Measurements from ENCODE around the gene DCAF11. TPM values are rescaled to one million over a fixed set of nuclear protein-coding genes. Genes with fewer than 3 reads are reported as not detected.
A peak's percentile ranks its signal among the peaks of the same experiment; 100 is the strongest.

DCAF11 gene
- total and polyA plus RNA-seq, 7 donors, result 34.7 to 73.5 (median 66.4) TPM

DNA sequence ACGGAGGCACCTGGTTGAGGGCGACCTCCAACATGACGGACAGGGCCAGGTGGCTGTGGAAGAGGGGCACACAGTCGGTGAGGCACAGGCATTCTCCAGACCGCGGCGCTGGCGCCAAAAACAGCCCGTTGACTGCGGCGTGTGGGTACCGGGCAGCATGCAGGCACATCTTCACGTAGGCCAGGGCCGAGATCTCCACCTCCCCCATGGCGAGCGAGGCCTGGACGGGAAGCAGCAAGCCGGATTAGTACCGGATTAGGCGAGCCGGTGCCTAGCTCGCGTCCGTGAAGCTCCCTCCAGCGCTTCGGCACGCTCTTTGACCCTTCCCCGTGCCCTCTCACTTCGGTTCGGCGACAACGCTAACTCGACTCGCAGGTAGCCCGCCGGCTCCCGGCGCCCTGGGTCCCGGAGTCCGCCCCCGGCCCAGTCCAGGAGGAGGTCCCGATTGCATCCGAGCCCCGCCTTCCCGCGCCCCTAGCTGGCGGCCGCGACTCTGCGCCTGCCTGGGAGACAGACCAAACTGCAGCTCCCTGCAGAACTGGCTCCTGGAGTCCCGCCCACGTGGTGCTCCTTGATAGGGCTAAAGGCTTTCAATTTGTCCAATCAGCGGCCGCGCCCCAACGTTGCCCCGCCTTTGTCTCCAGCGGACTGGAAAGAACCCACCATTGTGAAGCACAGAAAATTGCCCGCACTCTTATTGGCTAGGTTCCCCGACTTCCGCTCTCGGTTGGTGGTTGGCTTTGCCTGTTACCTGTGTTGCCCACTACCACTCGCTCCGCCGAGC, 26.7 kb downstream of the DCAF11 start, which contains the start of gene EMC9:
Gene EMC9, minus strand, starts transcription at position 495 of the 784 bp plus-strand sequence. Its CDS starts 287 bp downstream, at position 208.
- Histone ChIP-seq H3K4me1 (peaks cover 66% of the 10 kb centered on the region), H3K27ac (peak within 1 kb of the TSS; percentile 88), H3K36me3 (ENCODE audit: insufficient read depth in 1 of 2, low read depth in 1 of 2) (peaks cover 0 to 40% of the 10 kb centered on the region in 2 donors), H3K27me3 (ENCODE audit: insufficient read depth in 3 of 3, low read length in 2 of 3) (no peaks in the 10 kb centered on the region), H3K4me3 (peak within 1 kb of the TSS; percentile 78), H3K9me3 (no peaks in the 10 kb centered on the region)
- intact Hi-C loops (cut with DNase I), result no loop called here
- DNase-seq, result peak; percentile 100
- 0% methylated on average over 58 to 65 of the region's 65 CpGs for WGBS, 3 donors
- TF ChIP-seq, protein P1, sequence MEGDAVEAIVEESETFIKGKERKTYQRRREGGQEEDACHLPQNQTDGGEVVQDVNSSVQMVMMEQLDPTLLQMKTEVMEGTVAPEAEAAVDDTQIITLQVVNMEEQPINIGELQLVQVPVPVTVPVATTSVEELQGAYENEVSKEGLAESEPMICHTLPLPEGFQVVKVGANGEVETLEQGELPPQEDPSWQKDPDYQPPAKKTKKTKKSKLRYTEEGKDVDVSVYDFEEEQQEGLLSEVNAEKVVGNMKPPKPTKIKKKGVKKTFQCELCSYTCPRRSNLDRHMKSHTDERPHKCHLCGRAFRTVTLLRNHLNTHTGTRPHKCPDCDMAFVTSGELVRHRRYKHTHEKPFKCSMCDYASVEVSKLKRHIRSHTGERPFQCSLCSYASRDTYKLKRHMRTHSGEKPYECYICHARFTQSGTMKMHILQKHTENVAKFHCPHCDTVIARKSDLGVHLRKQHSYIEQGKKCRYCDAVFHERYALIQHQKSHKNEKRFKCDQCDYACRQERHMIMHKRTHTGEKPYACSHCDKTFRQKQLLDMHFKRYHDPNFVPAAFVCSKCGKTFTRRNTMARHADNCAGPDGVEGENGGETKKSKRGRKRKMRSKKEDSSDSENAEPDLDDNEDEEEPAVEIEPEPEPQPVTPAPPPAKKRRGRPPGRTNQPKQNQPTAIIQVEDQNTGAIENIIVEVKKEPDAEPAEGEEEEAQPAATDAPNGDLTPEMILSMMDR (IDR thresholded peaks at IDR 0.05), result peak; percentile 55
- ATAC-seq, result peak; percentile 91 to 93 (median 92)

DNA sequence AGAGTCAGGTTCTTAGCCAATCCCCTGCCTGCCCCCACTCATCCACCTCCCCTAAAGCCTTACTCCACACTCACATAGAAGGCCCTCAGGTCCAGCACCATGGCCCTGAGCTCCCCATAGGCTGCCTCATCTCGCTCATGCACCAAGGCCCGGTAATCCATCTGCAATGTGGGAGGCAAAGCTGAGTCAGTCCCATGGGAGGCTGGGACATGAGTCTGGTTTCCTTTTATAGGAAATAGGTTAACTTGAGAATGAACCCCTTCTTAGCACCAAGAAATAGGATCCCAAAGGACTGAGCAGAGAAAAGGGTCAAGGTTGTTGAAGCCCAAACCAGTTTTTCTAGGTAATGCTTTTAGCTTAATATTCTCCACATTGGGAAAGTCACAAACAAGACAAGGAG, 28.9 kb downstream of the DCAF11 start:
- H3K4me3 ChIP-seq, result no peak overlapping the region
- H3K9me3 ChIP-seq, result no peaks in the 10 kb centered on the region
- peaks cover 56% of the 10 kb centered on the region for H3K4me1 ChIP-seq
- intact Hi-C loops (cut with DNase I), result no loop called here
- no peaks in the 10 kb centered on the region for H3K27me3 ChIP-seq (ENCODE audit: insufficient read depth in 3 of 3, low read length in 2 of 3)
- DNase-seq, result no peak
- H3K27ac ChIP-seq, result peak overlapping the region; percentile 46
- TF ChIP-seq, protein P1 (IDR thresholded peaks at IDR 0.05), result no peak
- ATAC-seq, result no peak
- 39 to 72% (median 48%) methylated on average over 2 of the region's 2 CpGs for WGBS, 3 donors
- peaks cover 0 to 27% of the 10 kb centered on the region in 2 donors for H3K36me3 ChIP-seq (ENCODE audit: insufficient read depth in 1 of 2, low read depth in 1 of 2)

DNA sequence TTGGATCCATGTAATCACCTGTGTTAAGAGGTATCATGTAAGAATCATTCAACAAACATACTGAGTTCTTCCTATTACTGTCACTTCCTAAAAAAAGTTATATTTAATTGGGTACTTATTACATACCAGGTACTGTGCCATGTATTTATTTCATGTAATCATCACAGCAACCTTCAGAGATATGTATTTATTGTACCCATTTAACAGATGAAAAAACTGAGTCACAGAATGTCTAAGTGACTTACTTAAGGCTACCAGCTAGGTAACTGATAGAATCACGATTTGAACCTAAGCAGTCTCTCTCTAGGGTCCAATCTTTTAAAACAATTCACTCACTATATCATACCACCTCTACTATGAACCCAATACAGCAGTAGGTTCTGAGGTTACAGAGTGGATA, 29.9 kb downstream of the DCAF11 start:
- no peak overlapping the region for H3K27ac ChIP-seq
- no peaks in the 10 kb centered on the region for H3K9me3 ChIP-seq
- DNase-seq (no peak), ATAC-seq (no peak)
- 87 to 97% (median 92%) methylated on average over 1 of the region's 1 CpG for WGBS, 3 donors
- H3K4me3 ChIP-seq, result no peak overlapping the region
- no peaks in the 10 kb centered on the region for H3K27me3 ChIP-seq (ENCODE audit: insufficient read depth in 3 of 3, low read length in 2 of 3)
- TF ChIP-seq, protein P1 (IDR thresholded peaks at IDR 0.05), result no peak
- H3K36me3 ChIP-seq (ENCODE audit: insufficient read depth in 1 of 2, low read depth in 1 of 2), result peaks cover 0 to 27% of the 10 kb centered on the region in 2 donors
- intact Hi-C loops (cut with DNase I), result no loop called here
- H3K4me1 ChIP-seq, result peaks cover 49% of the 10 kb centered on the region

DNA sequence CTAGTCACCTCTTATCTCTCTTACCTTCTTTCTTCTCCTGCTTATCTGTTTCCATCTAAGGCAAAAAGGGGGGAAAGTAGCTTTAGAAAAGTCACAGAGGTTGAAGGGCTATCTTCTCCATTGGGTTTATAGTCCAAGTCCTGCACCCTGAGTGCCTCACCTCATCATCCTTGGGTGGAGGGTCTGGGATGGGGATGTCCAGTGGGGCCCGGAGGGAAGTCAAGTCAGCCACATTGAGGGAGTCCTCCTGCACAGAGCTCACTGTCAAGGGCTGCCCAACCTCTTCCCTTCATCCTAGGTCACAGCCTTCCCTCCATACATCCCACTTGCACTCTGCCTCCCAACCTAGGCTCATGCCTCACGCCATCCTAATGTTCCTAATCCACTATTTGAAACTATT, 30.6 kb downstream of the DCAF11 start:
- peak overlapping the region; percentile 97 for H3K4me3 ChIP-seq
- ATAC-seq, result no peak
- no peak for DNase-seq
- peaks cover 42% of the 10 kb centered on the region for H3K4me1 ChIP-seq
- H3K36me3 ChIP-seq (ENCODE audit: insufficient read depth in 1 of 2, low read depth in 1 of 2), result peaks cover 0 to 34% of the 10 kb centered on the region in 2 donors
- TF ChIP-seq, protein P1 (IDR thresholded peaks at IDR 0.05), result no peak
- H3K27me3 ChIP-seq (ENCODE audit: insufficient read depth in 3 of 3, low read length in 2 of 3), result no peaks in the 10 kb centered on the region
- peak overlapping the region; percentile 86 for H3K27ac ChIP-seq
- WGBS, 3 donors, result 89 to 98% (median 94%) methylated on average over 2 of the region's 2 CpGs
- intact Hi-C loops (cut with DNase I), result loop anchor here (5.0 kb wide), 1 partner anchor 33 kb away; the partner anchor contains the start of genes DCAF11 (in 2 of the 2) and NRL (in 2 of the 2)
- no peaks in the 10 kb centered on the region for H3K9me3 ChIP-seq
